HCT116 (cell line): ENCODE measurements around the gene CUX1. TPM values are rescaled to one million over a fixed set of nuclear protein-coding genes. Genes with fewer than 3 reads are reported as not detected.

Experiments
- ATAC-seq: fragments of 200-7000 bp; cut with Tn5 transposase; 2 replicates; pipeline ENCODE4 v1.9.1; 2020; ENCODE audit warnings: mild to moderate bottlenecking, moderate library complexity
- BruUV-seq: library from RNA; stranded (reverse); fragments of 400-500 nt; replicated peaks from 2 replicates; lab custom pipeline; 2021; lab: Mats Ljungman, UMichigan
- CTCF ChIA-PET: fragments of 300-600 bp; sonication (Branson Sonifier 250); formaldehyde crosslinking; loops from one replicate; lab custom pipeline; 2021; ENCODE audit warnings: antibody characterized with exemption; lab: Charles Lee
- POLR2A ChIA-PET: fragments of 300-600, 350-600 bp; sonication (Branson Sonifier 250); formaldehyde crosslinking; loops from one replicate; lab custom pipeline; 2021; ENCODE audit warnings: antibody characterized with exemption; lab: Charles Lee
- RAD21 ChIA-PET, 2 experiments: fragments of 300-600 bp; sonication (Branson Sonifier 250); formaldehyde crosslinking; loops; one replicate each; lab custom pipeline; 2023; ENCODE audit warnings: low total read pairs in 2 of 2; ENCODE audit not compliant: uncharacterized antibody in 2 of 2, unreplicated experiment in 2 of 2, low non-redundant PET in 1 of 2; lab: Charles Lee
- DNase-seq: peaks from one replicate; pipeline ENCODE4 v3.0.0-alpha.2; 2010; ENCODE audit warnings: low read depth, low spot score
- H2AFZ ChIP-seq: fragments of 200-600 bp; shearing (Covaris generic), sonication (generic); 2 replicates; pipeline ENCODE4 v1.6.1; 2017; ENCODE audit warnings: low read depth, mixed run types, mixed read lengths, antibody characterized with exemption, low read length; ENCODE audit not compliant: poor library complexity, severe bottlenecking
- H3K27ac ChIP-seq: 2 replicates; pipeline ENCODE4 v1.5.1; 2012; ENCODE audit warnings: low read depth, low read length
- H3K27me3 ChIP-seq: fragments of 200-600 bp; sonication (generic); 2 replicates; pipeline ENCODE4 v1.6.1; 2016; ENCODE audit warnings: mixed run types, low read length, mixed read lengths; ENCODE audit not compliant: insufficient read depth
- H3K36me3 ChIP-seq, 2 experiments: fragments of 200-500 bp in 1 of 2; fragments of 200-600 bp in 1 of 2; sonication (Bioruptor generic) in 1 of 2; sonication (generic) in 1 of 2; 2 replicates each; pipeline versions ENCODE4 v1.5.1 to v1.6.1; 2014 to 2016; ENCODE audit warnings: low read length in 2 of 2, inconsistent platforms in 1 of 2, mixed read lengths in 1 of 2, mixed run types in 1 of 2; ENCODE audit not compliant: insufficient read depth in 2 of 2, control insufficient read depth in 1 of 2
- H3K4me1 ChIP-seq, 2 experiments: fragments of 200-600 bp in 1 of 2; sonication (generic) in 1 of 2; 2 replicates each; pipeline versions ENCODE4 v1.5.1 to v1.6.1; 2012 to 2017; ENCODE audit warnings: low read length in 2 of 2, inconsistent platforms in 1 of 2, mild to moderate bottlenecking in 1 of 2, mixed read lengths in 1 of 2, mixed run types in 1 of 2, moderate library complexity in 1 of 2; ENCODE audit not compliant: insufficient read depth in 2 of 2, control insufficient read depth in 1 of 2
- H3K4me2 ChIP-seq: fragments of 200-600 bp; sonication (generic); 2 replicates; pipeline ENCODE4 v1.6.1; 2017; ENCODE audit warnings: mixed run types, low read length, mixed read lengths
- H3K4me3 ChIP-seq, 2 experiments: fragments of 200-600 bp in 1 of 2; sonication (generic) in 1 of 2; replicated peaks in 1 of 2; 2 replicates each; pipeline ENCODE4 v1.5.1; 2011 to 2016; ENCODE audit warnings: low read length in 2 of 2, control low read depth in 1 of 2, low read depth in 1 of 2, mild to moderate bottlenecking in 1 of 2, mixed read lengths in 1 of 2, mixed run types in 1 of 2
- H3K79me2 ChIP-seq: fragments of 200-600 bp; sonication (generic); 2 replicates; pipeline ENCODE4 v1.6.1; 2017; ENCODE audit warnings: mild to moderate bottlenecking, mixed run types, low read length, moderate library complexity, mixed read lengths; ENCODE audit not compliant: insufficient read depth
- H3K9ac ChIP-seq: fragments of 200-600 bp; sonication (generic); 2 replicates; pipeline ENCODE4 v1.6.1; 2016; ENCODE audit warnings: low read length, mixed read lengths
- H3K9me2 ChIP-seq: fragments of 200-600 bp; sonication (generic), shearing (Covaris generic); 2 replicates; pipeline ENCODE4 v1.6.1; 2017; ENCODE audit warnings: mixed run types, mild to moderate bottlenecking, moderate library complexity; ENCODE audit not compliant: insufficient read depth
- H3K9me3 ChIP-seq, 2 experiments: fragments of 200-500 bp in 1 of 2; fragments of 200-600 bp in 1 of 2; sonication (Bioruptor generic) in 1 of 2; sonication (generic) in 1 of 2; 2 replicates each; pipeline ENCODE4 v1.6.1; 2014 to 2017; ENCODE audit warnings: low read length in 2 of 2, mixed read lengths in 2 of 2, inconsistent platforms in 1 of 2, low read depth in 1 of 2, mild to moderate bottlenecking in 1 of 2, mixed run types in 1 of 2, moderate library complexity in 1 of 2; ENCODE audit not compliant: control insufficient read depth in 1 of 2, insufficient read depth in 1 of 2
- H4K20me1 ChIP-seq: fragments of 200-600 bp; sonication (generic), shearing (Covaris generic); 2 replicates; pipeline ENCODE4 v1.6.1; 2017; ENCODE audit warnings: mixed run types, mild to moderate bottlenecking, moderate library complexity; ENCODE audit not compliant: insufficient read depth
- CEBPB ChIP-seq: IDR thresholded peaks from 2 replicates; pipeline ENCODE4 v1.6.1; 2012; ENCODE audit warnings: low read depth
- EGR1 ChIP-seq: IDR thresholded peaks from 2 replicates; pipeline ENCODE4 v1.6.1; 2012; ENCODE audit warnings: low read depth
- ELF1 ChIP-seq: IDR thresholded peaks from 2 replicates; pipeline ENCODE4 v1.6.1; 2012; ENCODE audit warnings: low read depth, borderline replicate concordance
- EZH2 ChIP-seq: fragments of 200-600 bp; sonication (generic); IDR thresholded peaks from 2 replicates; pipeline ENCODE4 v1.6.1; 2017; ENCODE audit warnings: antibody characterized with exemption, mixed run types
- EZH2phosphoT487 ChIP-seq: fragments of 200-600 bp; IDR thresholded peaks from 2 replicates; pipeline ENCODE4 v1.6.1; 2018; ENCODE audit warnings: antibody characterized with exemption, borderline replicate concordance
- JUND ChIP-seq: IDR thresholded peaks from 2 replicates; pipeline ENCODE4 v1.6.1; 2012
- POLR2A ChIP-seq: IDR thresholded peaks from 2 replicates; pipeline ENCODE4 v1.7.0; 2011; ENCODE audit warnings: borderline replicate concordance; ENCODE audit not compliant: insufficient read depth, insufficient read length; ENCODE audit errors: extremely low read depth
- POLR2AphosphoS5 ChIP-seq: IDR thresholded peaks from 2 replicates; pipeline ENCODE4 v1.6.1; 2011; ENCODE audit warnings: mild to moderate bottlenecking, low read depth, low read length, moderate library complexity
- RAD21 ChIP-seq: IDR thresholded peaks from 2 replicates; pipeline ENCODE4 v1.6.1; 2012; ENCODE audit warnings: low read depth, mild to moderate bottlenecking
- SIN3A ChIP-seq: IDR thresholded peaks from 2 replicates; pipeline ENCODE4 v1.6.1; 2012; ENCODE audit warnings: low read depth
- SP1 ChIP-seq: IDR thresholded peaks from 2 replicates; pipeline ENCODE4 v1.6.1; 2012; ENCODE audit warnings: low read depth
- SRF ChIP-seq: IDR thresholded peaks from 2 replicates; pipeline ENCODE4 v1.6.1; 2012; ENCODE audit warnings: low read depth
- TCF7L2 ChIP-seq: IDR thresholded peaks from 2 replicates; pipeline ENCODE4 v1.7.0; 2011; ENCODE audit warnings: borderline replicate concordance, inconsistent platforms; ENCODE audit not compliant: insufficient read depth, insufficient read length; ENCODE audit errors: extremely low read depth
- YY1 ChIP-seq: IDR thresholded peaks from 2 replicates; pipeline ENCODE4 v1.6.1; 2011; ENCODE audit warnings: low read length, low read depth, moderate library complexity, mild to moderate bottlenecking; ENCODE audit not compliant: insufficient replicate concordance; ENCODE audit errors: extremely low read depth
- ZNF274 ChIP-seq: fragments of 200-500 bp; sonication (Bioruptor generic); IDR thresholded peaks from 2 replicates; pipeline ENCODE4 v1.6.1; 2014; ENCODE audit warnings: mild to moderate bottlenecking, low read depth, low read length, inconsistent platforms
- intact Hi-C: fragments of 100-400 bp; cut with micrococcal nuclease; formaldehyde crosslinking; loops from 2 replicates; pipeline ENCODE4 v1.10.0; 2022
- total RNA-seq: library from RNA; stranded (reverse); gene quantifications from one replicate; pipeline ENCODE4 v1.2.1, GENCODE V29; 2021; ENCODE audit not compliant: unreplicated experiment
- TF ChIP-seq, protein P1 (sequence below), 3 experiments: fragments of 200-600 bp in 1 of 3; sonication (generic) in 1 of 3; IDR thresholded peaks in 2 of 3; conservative IDR thresholded peaks in 1 of 3; 2 replicates each; pipeline ENCODE4 v1.5.1; 2012 to 2017; ENCODE audit warnings: low read depth in 2 of 3, low read length in 2 of 3, antibody characterized with exemption in 1 of 3, borderline replicate concordance in 1 of 3, control low read depth in 1 of 3, mild to moderate bottlenecking in 1 of 3, mixed read lengths in 1 of 3, mixed run types in 1 of 3, moderate library complexity in 1 of 3; ENCODE audit not compliant: insufficient read depth in 1 of 3
- TF ChIP-seq, protein P2 (sequence below): IDR thresholded peaks from 2 replicates; pipeline ENCODE4 v1.6.1; 2012
- TF ChIP-seq, protein P3 (sequence below): IDR thresholded peaks from 2 replicates; pipeline ENCODE4 v1.6.1; 2011; ENCODE audit warnings: mild to moderate bottlenecking, low read length, moderate library complexity; ENCODE audit not compliant: insufficient replicate concordance; ENCODE audit errors: extremely low read depth

CUX1 gene
- total RNA-seq, 1 experiment from 2014 or later = 68.9 TPM

DNA sequence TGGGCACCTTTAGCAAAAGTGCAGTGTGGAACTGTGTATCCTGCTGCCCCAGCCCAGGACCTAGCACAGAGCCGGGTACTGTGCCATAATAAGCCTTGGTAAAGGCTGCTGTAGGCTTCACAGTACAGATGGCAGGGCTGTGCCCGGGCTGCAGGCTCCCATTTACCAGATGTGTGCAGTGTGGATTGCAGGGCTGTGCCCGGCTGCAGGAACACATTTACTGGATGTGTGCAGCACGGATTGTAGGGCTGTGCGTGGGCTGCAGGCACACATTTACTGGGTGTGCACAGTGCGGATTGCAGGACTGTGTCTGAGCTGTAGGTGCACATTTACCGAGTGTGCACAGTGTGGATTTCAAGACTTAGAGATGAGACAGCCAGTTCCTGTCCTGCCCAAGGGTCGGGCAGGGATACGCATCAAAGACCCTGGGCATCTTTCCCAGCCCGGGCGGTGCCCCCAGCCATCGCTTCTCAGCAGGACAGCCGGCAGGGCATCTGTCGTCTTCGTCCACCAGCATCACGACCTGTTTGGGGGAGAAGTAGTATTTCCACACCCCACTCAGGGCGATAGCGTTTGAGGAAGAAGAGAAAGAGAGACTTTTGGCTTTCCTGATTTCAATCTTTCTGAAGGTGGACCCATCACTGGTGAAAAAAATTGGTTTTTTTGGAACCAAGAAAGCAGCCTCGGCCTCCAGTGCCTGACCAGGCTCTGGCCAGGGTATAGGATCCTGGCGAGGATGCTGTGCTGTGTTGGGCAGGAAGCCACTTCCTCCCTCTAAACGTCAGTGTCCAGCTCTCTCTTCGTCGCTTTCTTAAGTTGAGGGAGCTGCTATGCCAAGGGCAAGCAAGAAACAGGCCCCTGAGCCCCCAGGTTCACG, 180.8 kb downstream of the CUX1 start:
- CTCF ChIA-PET = no interaction called here
- Histone ChIP-seq H2AFZ (no peak overlapping the region), H3K4me3 (no peak overlapping the region), H3K4me2 (no peak overlapping the region), H3K27ac (no peak overlapping the region), H3K79me2 (peaks cover 2% of the 10 kb centered on the region; the same call in 1 of the 2 replicates), H3K27me3 (no peaks in the 10 kb centered on the region), H4K20me1 (no peaks in the 10 kb centered on the region), H3K9ac (no peak overlapping the region), H3K9me3 (no peaks in the 10 kb centered on the region), H3K4me1 (peaks cover 0 to 12% of the 10 kb centered on the region in 2 experiments; a peak in 2 of 4 replicates), H3K9me2 (no peaks in the 10 kb centered on the region), H3K36me3 (no peaks in the 10 kb centered on the region)
- POLR2A ChIA-PET = no interaction called here
- intact Hi-C loops = no loop called here
- RAD21 ChIA-PET = no interaction called here
- no peak for ATAC-seq
- TF ChIP-seq POLR2A = no peak
- TF ChIP-seq EGR1 = no peak
- TF ChIP-seq YY1 = no peak
- TF ChIP-seq, protein P1, sequence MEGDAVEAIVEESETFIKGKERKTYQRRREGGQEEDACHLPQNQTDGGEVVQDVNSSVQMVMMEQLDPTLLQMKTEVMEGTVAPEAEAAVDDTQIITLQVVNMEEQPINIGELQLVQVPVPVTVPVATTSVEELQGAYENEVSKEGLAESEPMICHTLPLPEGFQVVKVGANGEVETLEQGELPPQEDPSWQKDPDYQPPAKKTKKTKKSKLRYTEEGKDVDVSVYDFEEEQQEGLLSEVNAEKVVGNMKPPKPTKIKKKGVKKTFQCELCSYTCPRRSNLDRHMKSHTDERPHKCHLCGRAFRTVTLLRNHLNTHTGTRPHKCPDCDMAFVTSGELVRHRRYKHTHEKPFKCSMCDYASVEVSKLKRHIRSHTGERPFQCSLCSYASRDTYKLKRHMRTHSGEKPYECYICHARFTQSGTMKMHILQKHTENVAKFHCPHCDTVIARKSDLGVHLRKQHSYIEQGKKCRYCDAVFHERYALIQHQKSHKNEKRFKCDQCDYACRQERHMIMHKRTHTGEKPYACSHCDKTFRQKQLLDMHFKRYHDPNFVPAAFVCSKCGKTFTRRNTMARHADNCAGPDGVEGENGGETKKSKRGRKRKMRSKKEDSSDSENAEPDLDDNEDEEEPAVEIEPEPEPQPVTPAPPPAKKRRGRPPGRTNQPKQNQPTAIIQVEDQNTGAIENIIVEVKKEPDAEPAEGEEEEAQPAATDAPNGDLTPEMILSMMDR (IDR thresholded peaks at IDR 0.05 in 2 of 3, conservative IDR thresholded peaks at IDR 0.05 in 1 of 3; ENCODE audit: borderline replicate concordance in 1 of 3, insufficient read depth in 1 of 3, low read depth in 2 of 3, low read length in 2 of 3) = no peak
- no peak for TF ChIP-seq SP1
- TF ChIP-seq EZH2phosphoT487 = no peak
- TF ChIP-seq, protein P2, sequence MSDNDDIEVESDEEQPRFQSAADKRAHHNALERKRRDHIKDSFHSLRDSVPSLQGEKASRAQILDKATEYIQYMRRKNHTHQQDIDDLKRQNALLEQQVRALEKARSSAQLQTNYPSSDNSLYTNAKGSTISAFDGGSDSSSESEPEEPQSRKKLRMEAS = no peak
- TF ChIP-seq, protein P3, sequence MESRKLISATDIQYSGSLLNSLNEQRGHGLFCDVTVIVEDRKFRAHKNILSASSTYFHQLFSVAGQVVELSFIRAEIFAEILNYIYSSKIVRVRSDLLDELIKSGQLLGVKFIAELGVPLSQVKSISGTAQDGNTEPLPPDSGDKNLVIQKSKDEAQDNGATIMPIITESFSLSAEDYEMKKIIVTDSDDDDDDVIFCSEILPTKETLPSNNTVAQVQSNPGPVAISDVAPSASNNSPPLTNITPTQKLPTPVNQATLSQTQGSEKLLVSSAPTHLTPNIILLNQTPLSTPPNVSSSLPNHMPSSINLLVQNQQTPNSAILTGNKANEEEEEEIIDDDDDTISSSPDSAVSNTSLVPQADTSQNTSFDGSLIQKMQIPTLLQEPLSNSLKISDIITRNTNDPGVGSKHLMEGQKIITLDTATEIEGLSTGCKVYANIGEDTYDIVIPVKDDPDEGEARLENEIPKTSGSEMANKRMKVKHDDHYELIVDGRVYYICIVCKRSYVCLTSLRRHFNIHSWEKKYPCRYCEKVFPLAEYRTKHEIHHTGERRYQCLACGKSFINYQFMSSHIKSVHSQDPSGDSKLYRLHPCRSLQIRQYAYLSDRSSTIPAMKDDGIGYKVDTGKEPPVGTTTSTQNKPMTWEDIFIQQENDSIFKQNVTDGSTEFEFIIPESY = no peak
- no peak for TF ChIP-seq RAD21
- no peak for TF ChIP-seq ELF1
- TF ChIP-seq EZH2 = no peak
- TF ChIP-seq TCF7L2 = no peak
- TF ChIP-seq SIN3A = no peak
- no peak for TF ChIP-seq CEBPB
- TF ChIP-seq JUND = no peak
- no peak for TF ChIP-seq ZNF274
- no peak for TF ChIP-seq SRF
- no peak for TF ChIP-seq POLR2AphosphoS5
- BruUV-seq = no TSS peak
- no peak for DNase-seq
